ENCODE measurements around the gene LRRTM3.

GRCh38 chr10:67115972-67116371 is 190.1 kb downstream of the LRRTM3 start:
- TF ChIP-seq CTCF (IDR thresholded peaks at IDR 0.05), result no peak
- TF ChIP-seq POLR2A (IDR thresholded peaks at IDR 0.05), result no peak
- no peak for TF ChIP-seq POLR2AphosphoS5 (IDR thresholded peaks at IDR 0.05)
